Neutrophil (primary cell): ENCODE data around the gene LCMT2.

Source experiments
- H3K27ac ChIP-seq: fragments of 200-600 bp; sonication (generic); 2 replicates; pipeline ENCODE4 v1.5.1; 2016; ENCODE audit warnings: mild to moderate bottlenecking, moderate library complexity
- H3K27me3 ChIP-seq: fragments of 200-600 bp; sonication (generic); 2 replicates; pipeline ENCODE4 v1.6.0; 2016; ENCODE audit warnings: mild to moderate bottlenecking
- H3K36me3 ChIP-seq: fragments of 200-600 bp; sonication (generic); 2 replicates; pipeline ENCODE4 v1.5.1; 2017
- H3K4me1 ChIP-seq, 2 experiments: fragments of 200-600 bp in 1 of 2; sonication (generic) in 1 of 2; 1 replicate in 1 of 2; 2 replicates in 1 of 2; pipeline versions ENCODE4 v1.5.1 to v1.6.1; 2013 to 2016; ENCODE audit warnings: low read depth in 1 of 2, low read length in 1 of 2, mild to moderate bottlenecking in 1 of 2, moderate library complexity in 1 of 2; ENCODE audit not compliant: control insufficient read depth in 1 of 2, insufficient read depth in 1 of 2
- H3K4me3 ChIP-seq, 2 experiments: fragments of 200-600 bp in 1 of 2; sonication (generic) in 1 of 2; 1 replicate in 1 of 2; 2 replicates in 1 of 2; pipeline ENCODE4 v1.5.1; 2013 to 2016; ENCODE audit warnings: low read depth in 1 of 2, low read length in 1 of 2, mild to moderate bottlenecking in 1 of 2, moderate library complexity in 1 of 2
- H3K9me3 ChIP-seq: fragments of 200-600 bp; sonication (generic); 2 replicates; pipeline ENCODE4 v1.5.1; 2016
- TF ChIP-seq, protein P1 (sequence below): fragments of 200-600 bp; sonication (generic); IDR thresholded peaks from 2 replicates; pipeline ENCODE4 v1.5.1; 2016; ENCODE audit warnings: antibody characterized with exemption

Gene LCMT2

GRCh38 chr15:43317566-43318184 lies 12.7 kb downstream of the LCMT2 start:
- H3K9me3 ChIP-seq: no peaks in the 10 kb centered on the region
- H3K27me3 ChIP-seq: peaks cover 29% of the 10 kb centered on the region
- no peak overlapping the region for H3K27ac ChIP-seq
- TF ChIP-seq, protein P1, sequence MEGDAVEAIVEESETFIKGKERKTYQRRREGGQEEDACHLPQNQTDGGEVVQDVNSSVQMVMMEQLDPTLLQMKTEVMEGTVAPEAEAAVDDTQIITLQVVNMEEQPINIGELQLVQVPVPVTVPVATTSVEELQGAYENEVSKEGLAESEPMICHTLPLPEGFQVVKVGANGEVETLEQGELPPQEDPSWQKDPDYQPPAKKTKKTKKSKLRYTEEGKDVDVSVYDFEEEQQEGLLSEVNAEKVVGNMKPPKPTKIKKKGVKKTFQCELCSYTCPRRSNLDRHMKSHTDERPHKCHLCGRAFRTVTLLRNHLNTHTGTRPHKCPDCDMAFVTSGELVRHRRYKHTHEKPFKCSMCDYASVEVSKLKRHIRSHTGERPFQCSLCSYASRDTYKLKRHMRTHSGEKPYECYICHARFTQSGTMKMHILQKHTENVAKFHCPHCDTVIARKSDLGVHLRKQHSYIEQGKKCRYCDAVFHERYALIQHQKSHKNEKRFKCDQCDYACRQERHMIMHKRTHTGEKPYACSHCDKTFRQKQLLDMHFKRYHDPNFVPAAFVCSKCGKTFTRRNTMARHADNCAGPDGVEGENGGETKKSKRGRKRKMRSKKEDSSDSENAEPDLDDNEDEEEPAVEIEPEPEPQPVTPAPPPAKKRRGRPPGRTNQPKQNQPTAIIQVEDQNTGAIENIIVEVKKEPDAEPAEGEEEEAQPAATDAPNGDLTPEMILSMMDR: no peak
- H3K36me3 ChIP-seq: no peaks in the 10 kb centered on the region
- H3K4me3 ChIP-seq: no peak overlapping the region
- H3K4me1 ChIP-seq: peaks cover 0 to 5% of the 10 kb centered on the region in 2 experiments

- TF ChIP-seq, protein P1: no peak
- H3K27ac ChIP-seq: no peak overlapping the region
Measured at GRCh38 chr15:43316971-43317346, 13.4 kb downstream of the LCMT2 start.

DNA sequence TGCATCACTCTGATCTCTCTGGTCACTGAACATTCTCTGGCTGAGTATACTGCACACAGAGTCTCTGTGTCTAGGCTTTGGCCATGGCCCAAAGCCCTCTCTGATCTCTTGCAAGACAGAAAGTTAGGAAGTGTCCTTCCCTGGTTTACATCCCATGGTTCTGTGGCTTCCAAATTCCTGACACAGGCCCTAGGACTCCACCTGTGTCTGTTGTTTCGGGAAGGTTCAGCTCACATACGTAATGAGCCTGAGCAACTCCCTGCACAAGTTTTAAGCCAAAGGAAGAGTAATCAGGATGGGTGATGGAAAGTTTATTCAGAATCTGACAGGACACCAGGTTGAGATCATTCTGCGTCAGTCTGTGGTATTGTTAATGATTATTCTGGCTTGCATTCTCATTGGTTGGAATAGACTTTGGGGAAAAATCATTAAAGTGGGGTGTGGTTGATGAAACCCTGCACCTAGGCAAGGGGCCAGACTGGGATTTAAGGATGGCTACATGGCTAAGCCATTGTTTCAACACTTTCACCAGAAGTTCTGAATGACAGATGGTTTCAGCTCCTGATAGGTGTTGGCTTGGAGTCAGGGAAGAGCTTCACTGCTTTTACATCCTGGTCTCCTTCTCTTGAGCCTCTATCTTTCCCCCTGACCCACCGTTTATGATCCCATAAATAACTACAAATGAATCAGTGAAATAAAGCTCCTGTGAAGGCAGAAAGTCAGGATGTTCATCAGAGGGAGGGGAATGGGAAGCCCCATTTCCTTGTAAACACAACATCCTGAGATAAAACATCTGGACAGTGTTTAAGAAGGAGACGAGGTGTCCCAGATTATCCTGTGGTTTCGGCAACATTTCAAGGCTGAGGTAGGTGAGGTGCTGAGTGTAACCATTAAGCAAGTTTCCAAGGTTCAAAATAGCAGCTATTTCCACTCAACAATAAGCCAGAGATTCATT lies 14.1 kb downstream of the LCMT2 start:
- TF ChIP-seq, protein P1: no peak

More at GRCh38 chr15:43316971-43317346, 13.4 kb downstream of the LCMT2 start:
- peaks cover 34% of the 10 kb centered on the region for H3K27me3 ChIP-seq
- H3K36me3 ChIP-seq: no peaks in the 10 kb centered on the region
- H3K4me3 ChIP-seq: no peak overlapping the region
- H3K4me1 ChIP-seq: peaks cover 0 to 5% of the 10 kb centered on the region in 2 experiments
- H3K9me3 ChIP-seq: no peaks in the 10 kb centered on the region

DNA sequence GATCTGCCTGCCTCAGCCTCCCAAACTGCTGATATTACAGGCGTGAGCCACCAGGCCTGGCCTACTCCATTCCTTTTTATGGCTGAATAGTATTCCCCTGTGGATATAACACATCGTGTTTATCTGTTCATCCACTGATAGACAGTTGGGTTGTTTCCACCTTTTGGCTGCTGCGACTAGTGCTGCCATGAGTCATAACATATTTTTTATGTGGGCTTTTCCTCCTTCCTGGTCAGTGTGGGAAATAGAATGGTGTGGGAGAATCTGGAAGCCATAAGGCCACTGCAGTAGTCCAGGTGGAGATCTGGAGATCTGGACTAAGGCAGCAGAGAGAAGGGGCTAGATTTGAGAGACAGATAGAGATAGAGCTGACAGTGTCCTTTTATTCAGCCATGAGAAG lies 16.2 kb downstream of the LCMT2 start:
- no peak overlapping the region for H3K27ac ChIP-seq
- H3K4me1 ChIP-seq: peaks cover 0 to 5% of the 10 kb centered on the region in 2 experiments
- no peak overlapping the region for H3K4me3 ChIP-seq
- TF ChIP-seq, protein P1: no peak
- peaks cover 46% of the 10 kb centered on the region for H3K27me3 ChIP-seq
- H3K9me3 ChIP-seq: no peaks in the 10 kb centered on the region
- H3K36me3 ChIP-seq: no peaks in the 10 kb centered on the region

More for the DNA sequence above, 14.1 kb downstream of the LCMT2 start:
- Histone ChIP-seq H3K9me3 (no peaks in the 10 kb centered on the region), H3K4me1 (peaks cover 0 to 5% of the 10 kb centered on the region in 2 experiments), H3K36me3 (no peaks in the 10 kb centered on the region), H3K4me3 (no peak overlapping the region), H3K27me3 (peaks cover 35% of the 10 kb centered on the region), H3K27ac (no peak overlapping the region)

DNA sequence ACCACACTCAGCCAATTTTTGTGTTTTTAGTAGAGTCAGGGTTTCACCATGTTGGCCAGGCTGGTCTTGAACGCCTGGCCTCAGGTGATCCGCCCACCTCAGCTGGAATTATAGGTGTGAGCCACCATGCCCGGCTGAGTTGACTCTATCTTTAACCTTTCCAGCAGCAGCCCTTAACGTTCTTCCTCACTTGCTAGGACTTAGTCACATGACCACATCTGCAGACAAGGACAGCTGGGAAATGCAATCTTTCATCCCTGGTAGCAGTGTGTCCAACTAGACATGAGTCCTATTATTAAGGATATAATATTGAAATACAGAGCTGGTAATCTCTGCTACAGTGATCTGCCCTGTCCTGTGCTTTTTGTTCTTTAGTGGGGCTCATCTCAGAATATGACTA lies 18.0 kb downstream of the LCMT2 start:
- Histone ChIP-seq H3K27ac (no peak overlapping the region), H3K9me3 (no peaks in the 10 kb centered on the region), H3K36me3 (no peaks in the 10 kb centered on the region), H3K27me3 (peaks cover 54% of the 10 kb centered on the region), H3K4me3 (no peak overlapping the region), H3K4me1 (peaks cover 0 to 5% of the 10 kb centered on the region in 2 experiments)
- TF ChIP-seq, protein P1: no peak
